ENCODE measurements around the gene VSIG1. TPM values are rescaled to one million over a fixed set of nuclear protein-coding genes. Genes with fewer than 3 reads are reported as not detected.
A peak's percentile ranks its signal among the peaks of the same experiment; 100 is the strongest.

Gene VSIG1
- total and polyA plus RNA-seq, 2 of the 13 experiments (the other 11 are each of a cell fraction or from before 2014, with no cell fraction given), result 0.01 TPM; not detected in 1

- ATAC-seq (no peak), DNase-seq (ENCODE audit: low spot score) (no peak), FAIRE-seq (no peak)
- no TSS peak for BruUV-seq (replicated peaks)
- no peaks in the 10 kb centered on the region for H4K20me1 ChIP-seq (ENCODE audit: insufficient read depth, low read length)
- H3K27me3 ChIP-seq (ENCODE audit: control insufficient read depth in 1 of 2, insufficient read depth in 2 of 2, low read length in 2 of 2), result no peaks in the 10 kb centered on the region
- H3K4me3 ChIP-seq (replicated peaks in 1 of 3; ENCODE audit: insufficient read depth in 1 of 3, low read depth in 2 of 3, low read length in 3 of 3), result no peak overlapping the region
- no peaks in the 10 kb centered on the region for H3K36me3 ChIP-seq (replicated peaks in 1 of 2; ENCODE audit: control insufficient read depth in 1 of 2, insufficient read depth in 2 of 2, low read length in 2 of 2)
- intact Hi-C loops (cut with micrococcal nuclease; ENCODE audit: unreplicated experiment), result no loop called here
- no peak overlapping the region for H3K4me2 ChIP-seq (ENCODE audit: low read depth, low read length)
- no peak for TF ChIP-seq ZNF225 (CRISPR knock-in tag; IDR thresholded peaks at IDR 0.05)
- no peak for TF ChIP-seq ZNF333 (CRISPR knock-in tag; IDR thresholded peaks at IDR 0.05; ENCODE audit: borderline replicate concordance)
- TF ChIP-seq CHD2 (IDR thresholded peaks at IDR 0.05; ENCODE audit: low read depth, low read length), result no peak
- no peak for TF ChIP-seq GZF1 (CRISPR knock-in tag; IDR thresholded peaks at IDR 0.05)
- no peak for TF ChIP-seq TERF1 (CRISPR knock-in tag; IDR thresholded peaks at IDR 0.05)
- H3K79me2 ChIP-seq (ENCODE audit: insufficient read depth, low read length), result no peaks in the 10 kb centered on the region
- H2AFZ ChIP-seq (ENCODE audit: low read length), result no peak overlapping the region
- no peaks in the 10 kb centered on the region for H3K4me1 ChIP-seq (ENCODE audit: insufficient read depth, low read length)
- H3K27ac ChIP-seq (ENCODE audit: extremely low read length, insufficient read depth, low read length), result no peak overlapping the region
- 100% methylated on average over 1 of the region's 1 CpG for WGBS (ENCODE audit: low lambda C conversion rate)
- in situ Hi-C loops (cut with HindIII; ENCODE audit: extremely low pct_ligation_motif_present, low pct_unique_long_range_greater_than_20kb), result no loop called here
- POLR2A ChIA-PET, result no interaction called here
- CTCF ChIA-PET (ENCODE audit: low intra/inter-chr PET ratio, low total read pairs), result no interaction called here
- no peaks in the 10 kb centered on the region for H3K9me3 ChIP-seq (ENCODE audit: low read length)
- no peak overlapping the region for H3K9ac ChIP-seq (ENCODE audit: insufficient read depth, low read depth, low read length)
Measured at GRCh38 chrX:108025376-108025775, 19.5 kb upstream of the VSIG1 start.

DNA sequence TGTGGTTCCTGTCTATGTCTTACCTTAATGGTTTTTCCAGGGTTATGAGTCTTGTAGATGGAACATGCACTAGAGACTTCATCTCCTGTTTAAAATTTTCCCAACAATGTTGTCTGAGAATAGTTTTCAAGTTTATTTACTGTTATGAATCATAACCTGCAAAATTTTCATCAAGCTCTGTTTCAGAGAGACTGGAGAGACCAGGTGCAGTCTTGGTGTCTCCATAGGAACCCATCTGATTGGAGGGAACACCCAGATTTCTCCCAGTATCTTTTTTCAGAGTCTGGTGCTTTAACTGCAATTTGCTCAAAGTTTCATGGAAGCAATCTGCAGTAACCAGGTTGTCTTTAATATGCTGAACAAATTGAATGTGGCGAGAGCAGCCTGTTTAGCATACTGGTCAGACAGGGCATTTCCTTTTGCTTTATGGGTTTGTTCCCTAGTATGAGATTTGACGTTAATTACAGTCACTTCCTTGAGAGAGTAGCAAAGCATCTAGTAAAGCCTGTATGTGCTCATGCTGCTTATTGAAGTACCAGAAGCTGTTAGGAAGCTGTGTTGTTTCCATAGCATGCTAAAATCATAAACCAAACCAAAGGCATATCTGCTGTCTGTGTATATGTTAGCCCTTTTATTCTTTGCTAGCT lies 18.8 kb upstream of the VSIG1 start:
- BruUV-seq (replicated peaks), result no TSS peak
- Histone ChIP-seq H3K79me2 (ENCODE audit: insufficient read depth, low read length) (no peaks in the 10 kb centered on the region), H3K27ac (ENCODE audit: extremely low read length, insufficient read depth, low read length) (no peak overlapping the region), H4K20me1 (ENCODE audit: insufficient read depth, low read length) (no peaks in the 10 kb centered on the region), H3K4me2 (ENCODE audit: low read depth, low read length) (no peak overlapping the region), H3K36me3 (replicated peaks in 1 of 2; ENCODE audit: control insufficient read depth in 1 of 2, insufficient read depth in 2 of 2, low read length in 2 of 2) (no peaks in the 10 kb centered on the region), H3K4me1 (ENCODE audit: insufficient read depth, low read length) (no peaks in the 10 kb centered on the region), H3K9ac (ENCODE audit: insufficient read depth, low read depth, low read length) (no peak overlapping the region), H2AFZ (ENCODE audit: low read length) (no peak overlapping the region), H3K27me3 (ENCODE audit: control insufficient read depth in 1 of 2, insufficient read depth in 2 of 2, low read length in 2 of 2) (no peaks in the 10 kb centered on the region), H3K4me3 (replicated peaks in 1 of 3; ENCODE audit: insufficient read depth in 1 of 3, low read depth in 2 of 3, low read length in 3 of 3) (no peak overlapping the region), H3K9me3 (ENCODE audit: low read length) (no peaks in the 10 kb centered on the region)
- CTCF ChIA-PET (ENCODE audit: low intra/inter-chr PET ratio, low total read pairs), result no interaction called here
- WGBS (ENCODE audit: low lambda C conversion rate), result 33% methylated on average over 1 of the region's 2 CpGs
- DNase-seq (ENCODE audit: low spot score) (no peak), FAIRE-seq (peak; percentile 18), ATAC-seq (no peak)
- intact Hi-C loops (cut with micrococcal nuclease; ENCODE audit: unreplicated experiment), result no loop called here
- POLR2A ChIA-PET, result no interaction called here
- in situ Hi-C loops (cut with HindIII; ENCODE audit: extremely low pct_ligation_motif_present, low pct_unique_long_range_greater_than_20kb), result no loop called here
- no peak for TF ChIP-seq MNT (IDR thresholded peaks at IDR 0.05)
- no peak for TF ChIP-seq ZNF530 (CRISPR knock-in tag; IDR thresholded peaks at IDR 0.05; ENCODE audit: low read depth)
- no peak for TF ChIP-seq PPARG (CRISPR knock-in tag; conservative IDR thresholded peaks at IDR 0.05)
- TF ChIP-seq RELA (CRISPR knock-in tag; IDR thresholded peaks at IDR 0.05), result no peak
- no peak for TF ChIP-seq HOXA3 (CRISPR knock-in tag; IDR thresholded peaks at IDR 0.05)
- TF ChIP-seq MIER2 (CRISPR knock-in tag; IDR thresholded peaks at IDR 0.05), result no peak
- TF ChIP-seq, protein P1, sequence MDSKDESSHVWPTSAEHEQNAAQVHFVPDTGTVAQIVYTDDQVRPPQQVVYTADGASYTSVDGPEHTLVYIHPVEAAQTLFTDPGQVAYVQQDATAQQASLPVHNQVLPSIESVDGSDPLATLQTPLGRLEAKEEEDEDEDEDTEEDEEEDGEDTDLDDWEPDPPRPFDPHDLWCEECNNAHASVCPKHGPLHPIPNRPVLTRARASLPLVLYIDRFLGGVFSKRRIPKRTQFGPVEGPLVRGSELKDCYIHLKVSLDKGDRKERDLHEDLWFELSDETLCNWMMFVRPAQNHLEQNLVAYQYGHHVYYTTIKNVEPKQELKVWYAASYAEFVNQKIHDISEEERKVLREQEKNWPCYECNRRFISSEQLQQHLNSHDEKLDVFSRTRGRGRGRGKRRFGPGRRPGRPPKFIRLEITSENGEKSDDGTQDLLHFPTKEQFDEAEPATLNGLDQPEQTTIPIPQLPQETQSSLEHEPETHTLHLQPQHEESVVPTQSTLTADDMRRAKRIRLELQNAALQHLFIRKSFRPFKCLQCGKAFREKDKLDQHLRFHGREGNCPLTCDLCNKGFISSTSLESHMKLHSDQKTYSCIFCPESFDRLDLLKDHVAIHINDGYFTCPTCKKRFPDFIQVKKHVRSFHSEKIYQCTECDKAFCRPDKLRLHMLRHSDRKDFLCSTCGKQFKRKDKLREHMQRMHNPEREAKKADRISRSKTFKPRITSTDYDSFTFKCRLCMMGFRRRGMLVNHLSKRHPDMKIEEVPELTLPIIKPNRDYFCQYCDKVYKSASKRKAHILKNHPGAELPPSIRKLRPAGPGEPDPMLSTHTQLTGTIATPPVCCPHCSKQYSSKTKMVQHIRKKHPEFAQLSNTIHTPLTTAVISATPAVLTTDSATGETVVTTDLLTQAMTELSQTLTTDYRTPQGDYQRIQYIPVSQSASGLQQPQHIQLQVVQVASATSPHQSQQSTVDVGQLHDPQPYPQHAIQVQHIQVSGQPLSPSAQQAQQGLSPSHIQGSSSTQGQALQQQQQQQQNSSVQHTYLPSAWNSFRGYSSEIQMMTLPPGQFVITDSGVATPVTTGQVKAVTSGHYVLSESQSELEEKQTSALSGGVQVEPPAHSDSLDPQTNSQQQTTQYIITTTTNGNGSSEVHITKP (CRISPR knock-in tag; IDR thresholded peaks at IDR 0.05; ENCODE audit: low read depth), result no peak

Measured in HepG2 (cell line).